GM10266 (cell line): ENCODE data around the gene LCN12.

Source experiments
- DNase-seq: peaks from one replicate; pipeline ENCODE4 v3.0.0; 2012; ENCODE audit errors: extremely low spot score
- CTCF ChIP-seq: IDR thresholded peaks from 2 replicates; pipeline ENCODE4 v1.5.1; 2012; ENCODE audit warnings: mild to moderate bottlenecking, low read depth; ENCODE audit not compliant: control insufficient read depth, insufficient read depth; ENCODE audit errors: missing control alignments

LCN12 gene

GRCh38 chr9:136990242-136990911 lies 38.3 kb downstream of the LCN12 start:
- no peak for DNase-seq
- no peak for TF ChIP-seq CTCF

GRCh38 chr9:136991993-136992818 lies 40.1 kb downstream of the LCN12 start, which contains the start of gene PAXX:
PAXX (plus strand) TSS chr9:136992422; CDS start chr9:136992444, 22 bp downstream.
- no peak for TF ChIP-seq CTCF
- DNase-seq, result peak; percentile 100

- TF ChIP-seq CTCF, result no peak
- DNase-seq, result no peak
Observed at GRCh38 chr9:136992819-136993369, 40.8 kb downstream of the LCN12 start.

GRCh38 chr9:136994180-136994887 lies 42.3 kb downstream of the LCN12 start:
- no peak for DNase-seq
- TF ChIP-seq CTCF, result no peak

GRCh38 chr9:136994888-136995230 lies 42.8 kb downstream of the LCN12 start:
- no peak for DNase-seq
- TF ChIP-seq CTCF, result no peak

GRCh38 chr9:136995362-136995761 lies 43.3 kb downstream of the LCN12 start:
- DNase-seq, result no peak
- no peak for TF ChIP-seq CTCF
